HepG2 (cell line): ENCODE results near the gene PPP2R5E. TPM values are rescaled to one million over a fixed set of nuclear protein-coding genes. Genes with fewer than 3 reads are reported as not detected.

ENCODE experiments used
- CAMTA2 ChIP-seq: sonication (generic); formaldehyde crosslinking; IDR thresholded peaks from 2 replicates; pipeline ENCODE4 v1.4.0; 2020; ENCODE audit warnings: mild to moderate bottlenecking, missing genetic modification reagents, borderline replicate concordance
- CREB1 ChIP-seq, 2 experiments: fragments of 450-650 bp in 1 of 2; IDR thresholded peaks; 2 replicates each; pipeline ENCODE4 v1.6.1; 2016 to 2017; ENCODE audit warnings: control low read depth in 1 of 2, mild to moderate bottlenecking in 1 of 2, missing compliant biosample characterization in 1 of 2, missing genetic modification characterization in 1 of 2
- CTCF ChIP-seq: sonication (generic); formaldehyde crosslinking; IDR thresholded peaks from 2 replicates; pipeline ENCODE4 v1.5.0; 2020; ENCODE audit warnings: mild to moderate bottlenecking, missing genetic modification reagents, moderate library complexity
- GZF1 ChIP-seq: sonication (generic); formaldehyde crosslinking; IDR thresholded peaks from 2 replicates; pipeline ENCODE4 v1.5.1; 2020; ENCODE audit warnings: mild to moderate bottlenecking, missing genetic modification reagents
- HMGXB4 ChIP-seq, 2 experiments: sonication (generic) in 1 of 2; formaldehyde crosslinking in 1 of 2; IDR thresholded peaks; 2 replicates each; pipeline versions ENCODE4 v1.4.0 to v1.6.1; 2018 to 2020; ENCODE audit warnings: missing genetic modification reagents in 2 of 2, borderline replicate concordance in 1 of 2, low read depth in 1 of 2, mild to moderate bottlenecking in 1 of 2, missing biosample characterization in 1 of 2
- KDM4B ChIP-seq: sonication (generic); formaldehyde crosslinking; IDR thresholded peaks from 2 replicates; pipeline ENCODE4 v1.4.0; 2020; ENCODE audit warnings: missing genetic modification reagents
- KLF11 ChIP-seq: IDR thresholded peaks from 2 replicates; pipeline ENCODE4 v1.6.1; 2016; ENCODE audit warnings: missing compliant biosample characterization
- MTF1 ChIP-seq: sonication (generic); formaldehyde crosslinking; IDR thresholded peaks from 2 replicates; pipeline ENCODE4 v1.5.0; 2020; ENCODE audit warnings: missing genetic modification reagents
- NFYC ChIP-seq: IDR thresholded peaks from 2 replicates; pipeline ENCODE4 v1.6.1; 2016; ENCODE audit warnings: missing genetic modification reagents, missing compliant biosample characterization
- POGK ChIP-seq: sonication (generic); formaldehyde crosslinking; conservative IDR thresholded peaks from 2 replicates; pipeline ENCODE4 v1.8.0; 2022; ENCODE audit warnings: mild to moderate bottlenecking, moderate library complexity, missing genetic modification reagents
- RBM39 ChIP-seq: fragments of 200-400 bp; formaldehyde crosslinking; IDR thresholded peaks from one replicate; pipeline ENCODE4 v1.6.1; 2018; ENCODE audit warnings: antibody characterized with exemption, mild to moderate bottlenecking, low read depth, low read length; ENCODE audit not compliant: poor library complexity, severe bottlenecking
- SRSF9 ChIP-seq: fragments of 200-400 bp; formaldehyde crosslinking; IDR thresholded peaks from 2 replicates; pipeline ENCODE4 v1.6.1; 2018; ENCODE audit warnings: borderline replicate concordance, mild to moderate bottlenecking, low read depth, low read length; ENCODE audit not compliant: insufficient read depth, poor library complexity, severe bottlenecking
- STAG1 ChIP-seq: sonication (generic); formaldehyde crosslinking; IDR thresholded peaks from 2 replicates; pipeline ENCODE4 v1.4.0; 2020; ENCODE audit warnings: missing genetic modification reagents
- ZNF143 ChIP-seq: sonication (generic); formaldehyde crosslinking; IDR thresholded peaks from 2 replicates; pipeline ENCODE4 v1.4.0; 2020; ENCODE audit warnings: missing genetic modification reagents
- ZNF280D ChIP-seq: sonication (generic); formaldehyde crosslinking; IDR thresholded peaks from 2 replicates; pipeline ENCODE4 v1.5.1; 2020; ENCODE audit warnings: mild to moderate bottlenecking, missing genetic modification reagents
- ZNF607 ChIP-seq: sonication (generic); formaldehyde crosslinking; IDR thresholded peaks from 2 replicates; pipeline ENCODE4 v1.5.1; 2020; ENCODE audit warnings: missing genetic modification reagents, mild to moderate bottlenecking, borderline replicate concordance
- ZNF776 ChIP-seq: sonication (generic); formaldehyde crosslinking; IDR thresholded peaks from 2 replicates; pipeline ENCODE4 v1.4.0; 2020; ENCODE audit warnings: mild to moderate bottlenecking, missing genetic modification reagents
- ZSCAN12 ChIP-seq: sonication (generic); formaldehyde crosslinking; IDR thresholded peaks from 2 replicates; pipeline ENCODE4 v1.9.0; 2021; ENCODE audit warnings: mild to moderate bottlenecking, missing genetic modification reagents
- ZZZ3 ChIP-seq: sonication (generic); formaldehyde crosslinking; IDR thresholded peaks from 2 replicates; pipeline ENCODE4 v1.4.0; 2020; ENCODE audit warnings: missing genetic modification reagents, mild to moderate bottlenecking, borderline replicate concordance
- polyA plus RNA-seq, 8 experiments: library from polyadenylated mRNA; depleted of rRNA in 3 of 8; stranded (reverse) in 7 of 8; unstranded in 1 of 8; fragments of >200 nt; fragmentation: Illumina TruSeq in 4 of 8; extraction: Trizol in 4 of 8; gene quantifications; 2 replicates each; pipeline versions ENCODE4 v1.2.1 to v1.2.3, GENCODE V29; 2011 to 2016; ENCODE audit warnings: low read depth in 4 of 8, missing spikeins in 1 of 8, mixed read lengths in 1 of 8; ENCODE audit not compliant: insufficient read depth in 1 of 8
- total RNA-seq, 5 experiments: library from RNA; depleted of rRNA; stranded (reverse); fragments of >200 nt; fragmentation: Illumina TruSeq; extraction: Trizol; gene quantifications; 2 replicates each; pipeline ENCODE4 v1.2.3, GENCODE V29; 2016; ENCODE audit warnings: low read depth in 1 of 5
- TF ChIP-seq, protein P1 (sequence below): sonication (generic); formaldehyde crosslinking; IDR thresholded peaks from 2 replicates; pipeline ENCODE4 v1.5.0; 2020; ENCODE audit warnings: mild to moderate bottlenecking, low read depth, missing genetic modification reagents, borderline replicate concordance

Gene PPP2R5E
- total and polyA plus RNA-seq, 2 of the 13 experiments (the other 11 are each of a cell fraction or from before 2014, with no cell fraction given): 8.9 to 11.0 TPM

DNA sequence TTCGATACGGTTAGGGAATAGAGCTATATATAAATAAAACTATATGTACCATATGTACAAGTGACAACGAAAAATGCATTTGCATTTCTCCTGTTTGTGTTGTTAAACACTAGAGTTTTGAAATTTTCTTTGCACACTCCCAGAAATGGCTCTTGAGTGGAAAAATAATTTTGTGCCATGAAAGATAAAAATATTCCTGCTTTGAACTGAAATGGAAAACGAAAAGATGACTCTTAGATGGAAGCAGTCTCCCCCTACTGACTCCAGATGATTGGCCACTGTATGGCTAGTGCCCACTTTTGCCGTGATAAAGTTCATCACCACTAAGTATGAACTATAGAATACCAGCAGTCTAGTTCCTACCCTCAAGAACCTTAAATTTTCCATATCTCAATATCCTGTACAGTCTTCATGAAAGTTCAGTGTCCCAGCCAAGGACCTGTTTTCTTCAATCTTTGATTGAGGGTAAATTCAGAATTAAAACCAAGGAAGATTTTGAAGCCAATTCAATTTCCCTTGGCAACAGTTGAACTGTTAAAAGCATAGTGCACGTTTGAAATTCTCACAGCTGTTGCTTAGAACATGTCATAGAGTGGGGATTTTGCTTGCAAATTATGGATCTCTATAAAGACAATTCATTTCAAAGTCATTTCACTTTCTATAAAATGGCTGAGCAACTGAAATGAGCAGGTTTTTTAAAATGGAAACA is 1.6 kb upstream of the PPP2R5E start (continued):
- TF ChIP-seq ZNF280D (CRISPR knock-in tag): no peak
- no peak for TF ChIP-seq ZNF607 (CRISPR knock-in tag)
- TF ChIP-seq MTF1 (CRISPR knock-in tag): no peak
- no peak for TF ChIP-seq SRSF9
- no peak for TF ChIP-seq ZZZ3 (CRISPR knock-in tag)
- no peak for TF ChIP-seq ZSCAN12 (CRISPR knock-in tag)
- TF ChIP-seq HMGXB4 (CRISPR knock-in tag; IDR thresholded peaks at IDR 0.05; ENCODE audit: borderline replicate concordance in 1 of 2, low read depth in 1 of 2): 0 out of 4 replicates have a peak, but pooled peaks of 1 of the 2 experiments have one; percentile 51
- TF ChIP-seq KDM4B (CRISPR knock-in tag): no peak
- TF ChIP-seq CREB1 (IDR thresholded peaks at IDR 0.05): no peak
- peak; percentile 29; the same call in 1 of the 2 replicates for TF ChIP-seq CREB1 (CRISPR knock-in tag; IDR thresholded peaks at IDR 0.05)
- no peak for TF ChIP-seq KLF11 (CRISPR knock-in tag)
- no peak for TF ChIP-seq RBM39
- TF ChIP-seq, protein P1, sequence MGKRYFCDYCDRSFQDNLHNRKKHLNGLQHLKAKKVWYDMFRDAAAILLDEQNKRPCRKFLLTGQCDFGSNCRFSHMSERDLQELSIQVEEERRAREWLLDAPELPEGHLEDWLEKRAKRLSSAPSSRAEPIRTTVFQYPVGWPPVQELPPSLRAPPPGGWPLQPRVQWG: no peak
- TF ChIP-seq NFYC (CRISPR knock-in tag): 0 out of 2 replicates have a peak, but pooled peaks have one; percentile 14
- no peak for TF ChIP-seq ZNF776 (CRISPR knock-in tag)
- peak; percentile 68 for TF ChIP-seq STAG1
- TF ChIP-seq CTCF (CRISPR knock-in tag): peak; percentile 59
- no peak for TF ChIP-seq GZF1
- no peak for TF ChIP-seq ZNF143 (CRISPR knock-in tag)
- TF ChIP-seq CAMTA2 (CRISPR knock-in tag): no peak
- no peak for TF ChIP-seq POGK (CRISPR knock-in tag)
